ENCODE results near the gene RALA.
"Not testable (repeated sequence)": the region's sequence is repeated elsewhere in the genome, so short reads cannot be mapped to it uniquely, and the experiment has no call there.

Gene RALA

GRCh38 chr7:39753237-39753636 lies 129.9 kb downstream of the RALA start:
- not testable (repeated sequence) for H3K4me3 ChIP-seq (ENCODE audit: low read depth, low read length); H3K9ac ChIP-seq (ENCODE audit: low read depth, low read length); H3K27me3 ChIP-seq (ENCODE audit: control insufficient read depth, insufficient read depth, low read length); H3K36me3 ChIP-seq (ENCODE audit: control insufficient read depth, insufficient read depth, low read length); H3K9me3 ChIP-seq (ENCODE audit: control insufficient read depth, insufficient read depth, low read length); H3K27ac ChIP-seq (ENCODE audit: low read depth, low read length)
- peaks cover 16% of the 10 kb centered on the region for H3K4me1 ChIP-seq (ENCODE audit: control insufficient read depth, insufficient read depth, low read length)

GRCh38 chr7:39753823-39754325 lies 130.5 kb downstream of the RALA start:
- no peaks in the 10 kb centered on the region for H3K27me3 ChIP-seq (ENCODE audit: control insufficient read depth, insufficient read depth, low read length)
- no peaks in the 10 kb centered on the region for H3K9me3 ChIP-seq (ENCODE audit: control insufficient read depth, insufficient read depth, low read length)
- H3K9ac ChIP-seq (ENCODE audit: low read depth, low read length): no peak overlapping the region; the same call in 1 of the 2 replicates
- H3K36me3 ChIP-seq (ENCODE audit: control insufficient read depth, insufficient read depth, low read length): no peaks in the 10 kb centered on the region
- H3K4me3 ChIP-seq (ENCODE audit: low read depth, low read length): no peak overlapping the region
- H3K4me1 ChIP-seq (ENCODE audit: control insufficient read depth, insufficient read depth, low read length): peaks cover 16% of the 10 kb centered on the region
- H3K27ac ChIP-seq (ENCODE audit: low read depth, low read length): no peak overlapping the region

GRCh38 chr7:39754326-39755120 lies 131.2 kb downstream of the RALA start:
- Histone ChIP-seq H3K4me1 (ENCODE audit: control insufficient read depth, insufficient read depth, low read length) (peaks cover 11% of the 10 kb centered on the region), H3K27me3 (ENCODE audit: control insufficient read depth, insufficient read depth, low read length) (no peaks in the 10 kb centered on the region), H3K9me3 (ENCODE audit: control insufficient read depth, insufficient read depth, low read length) (no peaks in the 10 kb centered on the region), H3K27ac (ENCODE audit: low read depth, low read length) (peak overlapping the region; percentile 28), H3K4me3 (ENCODE audit: low read depth, low read length) (no peak overlapping the region), H3K36me3 (ENCODE audit: control insufficient read depth, insufficient read depth, low read length) (no peaks in the 10 kb centered on the region), H3K9ac (ENCODE audit: low read depth, low read length) (no peak overlapping the region; the same call in 1 of the 2 replicates)

- Histone ChIP-seq H3K27me3 (ENCODE audit: control insufficient read depth, insufficient read depth, low read length) (no peaks in the 10 kb centered on the region), H3K36me3 (ENCODE audit: control insufficient read depth, insufficient read depth, low read length) (no peaks in the 10 kb centered on the region), H3K4me3 (ENCODE audit: low read depth, low read length) (no peak overlapping the region), H3K4me1 (ENCODE audit: control insufficient read depth, insufficient read depth, low read length) (peaks cover 9% of the 10 kb centered on the region), H3K9ac (ENCODE audit: low read depth, low read length) (no peak overlapping the region), H3K9me3 (ENCODE audit: control insufficient read depth, insufficient read depth, low read length) (no peaks in the 10 kb centered on the region), H3K27ac (ENCODE audit: low read depth, low read length) (no peak overlapping the region)
Observed at GRCh38 chr7:39757604-39758003, 134.2 kb downstream of the RALA start.

All from HUES48 (cell line).